ENCODE measurements around the gene STK32B.
"Not testable (repeated sequence)": the region's sequence is repeated elsewhere in the genome, so short reads cannot be mapped to it uniquely, and the experiment has no call there.

The STK32B gene

GRCh38 chr4:5052204-5052702 lies 973 bp downstream of the STK32B start:
- no peak for TF ChIP-seq CTCF (IDR thresholded peaks at IDR 0.05; ENCODE audit: low read depth, low read length, missing control alignments)
- no peak for DNase-seq (ENCODE audit: low read depth)
- in situ Hi-C loops (cut with HindIII; ENCODE audit: low sequenced_read_pairs) = no loop called here
- H3K4me3 ChIP-seq (ENCODE audit: low read depth, low read length) = peak overlapping the region; percentile 53

- no peak for DNase-seq (ENCODE audit: low read depth)
- in situ Hi-C loops (cut with HindIII; ENCODE audit: low sequenced_read_pairs) = no loop called here
Measured at GRCh38 chr4:5052726-5053425, 1.6 kb downstream of the STK32B start.

GRCh38 chr4:5054532-5054931 lies 3.3 kb downstream of the STK32B start:
- DNase-seq (ENCODE audit: low read depth) = no peak
- TF ChIP-seq CTCF (IDR thresholded peaks at IDR 0.05; ENCODE audit: low read depth, low read length, missing control alignments) = no peak
- in situ Hi-C loops (cut with HindIII; ENCODE audit: low sequenced_read_pairs) = no loop called here
- no peak overlapping the region for H3K4me3 ChIP-seq (ENCODE audit: low read depth, low read length)

More at GRCh38 chr4:5052726-5053425, 1.6 kb downstream of the STK32B start:
- H3K4me3 ChIP-seq (ENCODE audit: low read depth, low read length) = no peak overlapping the region
- no peak for TF ChIP-seq CTCF (IDR thresholded peaks at IDR 0.05; ENCODE audit: low read depth, low read length, missing control alignments)

- DNase-seq (ENCODE audit: low read depth) = no peak
- no peak overlapping the region for H3K4me3 ChIP-seq (ENCODE audit: low read depth, low read length)
- TF ChIP-seq CTCF (IDR thresholded peaks at IDR 0.05; ENCODE audit: low read depth, low read length, missing control alignments) = no peak
- in situ Hi-C loops (cut with HindIII; ENCODE audit: low sequenced_read_pairs) = no loop called here
Measured at GRCh38 chr4:5055411-5055810, 4.1 kb downstream of the STK32B start.

- in situ Hi-C loops (cut with HindIII; ENCODE audit: low sequenced_read_pairs) = no loop called here
Measured at GRCh38 chr4:5066101-5066500, 14.8 kb downstream of the STK32B start.

GRCh38 chr4:5066968-5067367 lies 15.7 kb downstream of the STK32B start:
- H3K4me3 ChIP-seq (ENCODE audit: low read depth, low read length); in situ Hi-C loops (cut with HindIII; ENCODE audit: low sequenced_read_pairs); DNase-seq (ENCODE audit: low read depth): not testable (repeated sequence)

More at GRCh38 chr4:5066101-5066500, 14.8 kb downstream of the STK32B start:
- DNase-seq (ENCODE audit: low read depth) = no peak
- TF ChIP-seq CTCF (IDR thresholded peaks at IDR 0.05; ENCODE audit: low read depth, low read length, missing control alignments) = no peak
- no peak overlapping the region for H3K4me3 ChIP-seq (ENCODE audit: low read depth, low read length)

- H3K4me3 ChIP-seq (ENCODE audit: low read depth, low read length) = no peak overlapping the region
- in situ Hi-C loops (cut with HindIII; ENCODE audit: low sequenced_read_pairs) = no loop called here
- TF ChIP-seq CTCF (IDR thresholded peaks at IDR 0.05; ENCODE audit: low read depth, low read length, missing control alignments) = no peak
- no peak for DNase-seq (ENCODE audit: low read depth)
Measured at GRCh38 chr4:5067908-5068307, 16.6 kb downstream of the STK32B start.

All from astrocyte of the cerebellum (primary cell).